ENCODE results near the gene GLB1L3. TPM values are rescaled to one million over a fixed set of nuclear protein-coding genes. Genes with fewer than 3 reads are reported as not detected.

The GLB1L3 gene
- total RNA-seq, 2 donors from 2014 or later = 7.8 to 14.5 TPM

GRCh38 chr11:134360050-134360835 lies 84.1 kb downstream of the GLB1L3 start:
- Histone ChIP-seq H3K9me3 (no peaks in the 10 kb centered on the region), H3K4me1 (replicated peaks) (no peaks in the 10 kb centered on the region), H3K27me3 (replicated peaks; ENCODE audit: insufficient read depth) (no peaks in the 10 kb centered on the region), H3K27ac (no peak overlapping the region), H3K4me3 (no peak overlapping the region), H3K36me3 (no peaks in the 10 kb centered on the region)
- TF ChIP-seq CTCF (IDR thresholded peaks at IDR 0.05) (peak in 3 of 4 experiments; percentile 79 to 88 (median 84)), POLR2A (IDR thresholded peaks at IDR 0.05) (no peak), POLR2AphosphoS5 (IDR thresholded peaks at IDR 0.05) (peak; percentile 53)
- peak; percentile 70 for DNase-seq (ENCODE audit: low spot score)
- 30% methylated on average over 30 of the region's 30 CpGs for WGBS
- intact Hi-C loops (cut with DNase I) = no loop called here

- DNase-seq (ENCODE audit: low spot score) = no peak
- 89% methylated on average over 26 of the region's 26 CpGs for WGBS
- Histone ChIP-seq H3K36me3 (no peaks in the 10 kb centered on the region), H3K4me3 (no peak overlapping the region), H3K4me1 (replicated peaks) (no peaks in the 10 kb centered on the region), H3K27me3 (replicated peaks; ENCODE audit: insufficient read depth) (no peaks in the 10 kb centered on the region), H3K27ac (no peak overlapping the region), H3K9me3 (no peaks in the 10 kb centered on the region)
- TF ChIP-seq CTCF (IDR thresholded peaks at IDR 0.05) (no peak), POLR2AphosphoS5 (IDR thresholded peaks at IDR 0.05) (no peak), POLR2A (IDR thresholded peaks at IDR 0.05) (no peak)
- intact Hi-C loops (cut with DNase I) = no loop called here
These were observed 85.5 kb downstream of the GLB1L3 start for GRCh38 chr11:134361661-134362060.

- Histone ChIP-seq H3K4me3 (no peak overlapping the region), H3K27me3 (replicated peaks; ENCODE audit: insufficient read depth) (no peaks in the 10 kb centered on the region), H3K9me3 (no peaks in the 10 kb centered on the region), H3K27ac (no peak overlapping the region), H3K36me3 (no peaks in the 10 kb centered on the region), H3K4me1 (replicated peaks) (no peaks in the 10 kb centered on the region)
- WGBS = 85% methylated on average over 31 of the region's 32 CpGs
- TF ChIP-seq POLR2A (IDR thresholded peaks at IDR 0.05) = no peak
- no peak for TF ChIP-seq CTCF (IDR thresholded peaks at IDR 0.05)
- TF ChIP-seq POLR2AphosphoS5 (IDR thresholded peaks at IDR 0.05) = no peak
- no peak for DNase-seq (ENCODE audit: low spot score)
- intact Hi-C loops (cut with DNase I) = no loop called here
These were observed 86.2 kb downstream of the GLB1L3 start for GRCh38 chr11:134362192-134362901.

- H3K9me3 ChIP-seq = no peaks in the 10 kb centered on the region
- DNase-seq (ENCODE audit: low spot score) = no peak
- no peak overlapping the region for H3K27ac ChIP-seq
- TF ChIP-seq CTCF (IDR thresholded peaks at IDR 0.05) (no peak), POLR2A (IDR thresholded peaks at IDR 0.05) (no peak), POLR2AphosphoS5 (IDR thresholded peaks at IDR 0.05) (no peak)
- H3K4me1 ChIP-seq (replicated peaks) = no peaks in the 10 kb centered on the region
- intact Hi-C loops (cut with DNase I) = no loop called here
- no peaks in the 10 kb centered on the region for H3K27me3 ChIP-seq (replicated peaks; ENCODE audit: insufficient read depth)
- H3K36me3 ChIP-seq = no peaks in the 10 kb centered on the region
- WGBS = 87% methylated on average over 9 of the region's 9 CpGs
- no peak overlapping the region for H3K4me3 ChIP-seq
These were observed 87.0 kb downstream of the GLB1L3 start for GRCh38 chr11:134363161-134363560.
